OCI-LY3 (cell line): ENCODE data around the gene TMCC2.

ENCODE experiments used
- H2AFZ ChIP-seq: fragments of 200-600, 300-600 bp; shearing (Covaris generic); 2 replicates; pipeline ENCODE4 v1.6.0; 2014; ENCODE audit warnings: antibody characterized with exemption, low read depth, low read length
- H3K27ac ChIP-seq: fragments of 200-600, 300-600 bp; sonication (generic); 2 replicates; pipeline ENCODE4 v1.5.1; 2014; ENCODE audit warnings: mild to moderate bottlenecking, low read length, moderate library complexity, mixed read lengths
- H3K27me3 ChIP-seq: fragments of 200-600, 300-600 bp; sonication (generic); 2 replicates; pipeline ENCODE4 v1.6.1; 2014; ENCODE audit warnings: low read depth, low read length, mixed read lengths
- H3K36me3 ChIP-seq: fragments of 200-600, 300-600 bp; sonication (generic); replicated peaks from 2 replicates; pipeline ENCODE3; 2014; ENCODE audit warnings: low read depth, low read length, mixed read lengths
- H3K4me1 ChIP-seq: fragments of 300-600, 200-600 bp; sonication (generic); 2 replicates; pipeline ENCODE4 v1.6.1; 2014; ENCODE audit warnings: low read length, mixed read lengths
- H3K4me2 ChIP-seq: fragments of 200-600, 300-600 bp; sonication (generic); 2 replicates; pipeline ENCODE4 v1.6.1; 2014; ENCODE audit warnings: low read length, mixed read lengths
- H3K4me3 ChIP-seq: fragments of 300-600, 200-600 bp; sonication (generic); 2 replicates; pipeline ENCODE4 v1.5.1; 2014; ENCODE audit warnings: antibody characterized with exemption, mild to moderate bottlenecking, low read length, moderate library complexity
- H3K79me2 ChIP-seq: fragments of 300-600, 200-600 bp; shearing (Covaris generic); 2 replicates; pipeline ENCODE4 v1.6.1; 2014; ENCODE audit warnings: mild to moderate bottlenecking, low read length, mixed read lengths
- H3K9ac ChIP-seq: fragments of 300-600, 200-600 bp; shearing (Covaris generic); 2 replicates; pipeline ENCODE4 v1.6.0; 2014; ENCODE audit warnings: mild to moderate bottlenecking, low read length, moderate library complexity
- H3K9me3 ChIP-seq: fragments of 200-600, 300-600 bp; shearing (Covaris generic); 2 replicates; pipeline ENCODE4 v1.6.1; 2014; ENCODE audit warnings: low read length, mixed read lengths; ENCODE audit not compliant: insufficient read depth
- H4K20me1 ChIP-seq: fragments of 200-600, 300-600 bp; sonication (generic); 2 replicates; pipeline ENCODE4 v1.6.1; 2016; ENCODE audit warnings: low read length, mixed read lengths; ENCODE audit not compliant: insufficient read depth
- EZH2phosphoT487 ChIP-seq: fragments of 200-600 bp; shearing (Covaris generic); IDR thresholded peaks from 2 replicates; pipeline ENCODE4 v1.6.1; 2018; ENCODE audit warnings: antibody characterized with exemption, mixed run types, low read depth
- TF ChIP-seq, protein P1 (sequence below): fragments of 200-600, 300-600 bp; sonication (generic); IDR thresholded peaks from 2 replicates; pipeline ENCODE4 v1.5.1; 2014; ENCODE audit warnings: antibody characterized with exemption, low read length, low read depth

TMCC2 gene

DNA sequence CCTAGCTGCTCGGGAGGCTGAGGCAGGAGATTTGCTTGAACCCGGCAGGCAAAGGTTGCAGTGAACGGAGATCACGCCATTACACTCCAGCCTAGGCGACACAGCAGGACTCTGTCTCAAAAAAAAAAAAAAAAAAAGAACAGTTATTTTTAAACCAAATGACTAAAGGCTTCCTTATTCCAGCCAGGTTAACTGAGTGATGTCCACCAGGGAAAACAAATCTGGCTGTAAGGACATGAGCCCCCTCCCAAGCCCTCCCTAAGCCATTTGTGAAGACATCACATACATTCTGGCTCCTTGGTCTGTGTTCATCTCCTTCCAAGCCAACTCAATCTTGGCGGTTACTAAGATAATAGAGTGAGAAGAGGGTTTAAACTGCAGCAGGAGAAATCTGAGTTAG lies 8.2 kb downstream of the TMCC2 start:
- Histone ChIP-seq H3K4me2 (no peak overlapping the region), H3K9ac (no peak overlapping the region), H3K4me3 (no peak overlapping the region), H4K20me1 (no peaks in the 10 kb centered on the region), H3K27me3 (peaks cover 34% of the 10 kb centered on the region), H3K9me3 (no peaks in the 10 kb centered on the region), H3K27ac (no peak overlapping the region), H3K79me2 (no peaks in the 10 kb centered on the region), H3K36me3 (no peaks in the 10 kb centered on the region), H2AFZ (no peak overlapping the region), H3K4me1 (peaks cover 16% of the 10 kb centered on the region)
- TF ChIP-seq, protein P1, sequence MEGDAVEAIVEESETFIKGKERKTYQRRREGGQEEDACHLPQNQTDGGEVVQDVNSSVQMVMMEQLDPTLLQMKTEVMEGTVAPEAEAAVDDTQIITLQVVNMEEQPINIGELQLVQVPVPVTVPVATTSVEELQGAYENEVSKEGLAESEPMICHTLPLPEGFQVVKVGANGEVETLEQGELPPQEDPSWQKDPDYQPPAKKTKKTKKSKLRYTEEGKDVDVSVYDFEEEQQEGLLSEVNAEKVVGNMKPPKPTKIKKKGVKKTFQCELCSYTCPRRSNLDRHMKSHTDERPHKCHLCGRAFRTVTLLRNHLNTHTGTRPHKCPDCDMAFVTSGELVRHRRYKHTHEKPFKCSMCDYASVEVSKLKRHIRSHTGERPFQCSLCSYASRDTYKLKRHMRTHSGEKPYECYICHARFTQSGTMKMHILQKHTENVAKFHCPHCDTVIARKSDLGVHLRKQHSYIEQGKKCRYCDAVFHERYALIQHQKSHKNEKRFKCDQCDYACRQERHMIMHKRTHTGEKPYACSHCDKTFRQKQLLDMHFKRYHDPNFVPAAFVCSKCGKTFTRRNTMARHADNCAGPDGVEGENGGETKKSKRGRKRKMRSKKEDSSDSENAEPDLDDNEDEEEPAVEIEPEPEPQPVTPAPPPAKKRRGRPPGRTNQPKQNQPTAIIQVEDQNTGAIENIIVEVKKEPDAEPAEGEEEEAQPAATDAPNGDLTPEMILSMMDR = no peak
- no peak for TF ChIP-seq EZH2phosphoT487

DNA sequence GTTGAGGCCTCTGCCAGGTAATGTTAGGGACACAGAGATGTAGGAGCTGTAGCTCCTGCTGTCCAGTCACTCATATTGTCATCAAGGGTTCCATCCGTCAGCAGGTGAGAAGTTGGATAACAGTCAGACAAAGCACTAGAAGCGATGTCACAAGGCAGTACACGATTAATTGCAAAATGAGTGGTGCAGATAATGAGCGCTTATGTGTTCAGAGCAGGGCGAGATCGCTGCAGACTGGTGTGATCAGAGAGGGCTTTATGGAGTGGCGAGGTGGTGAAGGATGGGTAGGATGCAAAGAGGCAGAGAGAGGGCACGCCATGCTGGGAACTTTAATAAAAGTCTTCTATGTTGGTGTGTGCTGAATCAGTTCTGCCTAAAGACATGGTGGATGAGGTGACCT lies 8.8 kb downstream of the TMCC2 start:
- no peaks in the 10 kb centered on the region for H3K36me3 ChIP-seq
- H3K27ac ChIP-seq = no peak overlapping the region
- no peak overlapping the region for H3K4me2 ChIP-seq
- no peaks in the 10 kb centered on the region for H3K9me3 ChIP-seq
- TF ChIP-seq, protein P1 = no peak
- no peak for TF ChIP-seq EZH2phosphoT487
- H3K27me3 ChIP-seq = peaks cover 34% of the 10 kb centered on the region
- no peak overlapping the region for H2AFZ ChIP-seq
- peaks cover 15% of the 10 kb centered on the region for H3K4me1 ChIP-seq
- no peaks in the 10 kb centered on the region for H4K20me1 ChIP-seq
- no peak overlapping the region for H3K4me3 ChIP-seq
- H3K9ac ChIP-seq = no peak overlapping the region
- H3K79me2 ChIP-seq = no peaks in the 10 kb centered on the region

DNA sequence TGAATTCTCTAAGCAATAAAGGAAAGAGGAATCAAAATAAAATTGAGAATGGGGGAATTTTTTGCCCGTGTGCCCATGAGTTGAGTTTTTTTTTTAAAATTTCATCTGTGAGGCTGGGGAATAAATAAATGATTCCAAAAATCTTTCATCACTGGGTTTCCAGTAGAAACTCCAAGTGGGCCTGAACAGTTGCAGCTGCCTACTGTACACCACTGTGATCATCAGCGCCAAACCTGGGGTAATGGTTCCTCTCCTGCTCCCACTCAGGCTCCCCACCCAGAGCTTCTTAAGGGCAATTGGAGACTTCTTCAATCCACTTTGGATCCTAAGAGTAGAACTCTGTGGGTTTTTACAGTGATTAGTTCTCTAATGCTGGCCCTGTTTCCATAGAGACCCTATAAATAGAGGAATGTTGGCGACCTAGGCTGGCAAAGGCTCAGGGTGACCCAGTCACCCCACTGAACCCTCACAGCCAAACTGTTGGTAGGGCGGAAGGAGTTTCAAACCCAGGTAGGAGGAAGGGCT lies 9.3 kb downstream of the TMCC2 start:
- no peak overlapping the region for H2AFZ ChIP-seq
- no peaks in the 10 kb centered on the region for H3K79me2 ChIP-seq
- peaks cover 13% of the 10 kb centered on the region for H3K4me1 ChIP-seq
- H3K36me3 ChIP-seq = no peaks in the 10 kb centered on the region
- no peak overlapping the region for H3K4me3 ChIP-seq
- H3K9me3 ChIP-seq = no peaks in the 10 kb centered on the region
- H3K4me2 ChIP-seq = no peak overlapping the region
- H3K27ac ChIP-seq = no peak overlapping the region
- no peaks in the 10 kb centered on the region for H4K20me1 ChIP-seq
- no peak for TF ChIP-seq EZH2phosphoT487
- TF ChIP-seq, protein P1 = no peak
- peaks cover 34% of the 10 kb centered on the region for H3K27me3 ChIP-seq
- no peak overlapping the region for H3K9ac ChIP-seq

DNA sequence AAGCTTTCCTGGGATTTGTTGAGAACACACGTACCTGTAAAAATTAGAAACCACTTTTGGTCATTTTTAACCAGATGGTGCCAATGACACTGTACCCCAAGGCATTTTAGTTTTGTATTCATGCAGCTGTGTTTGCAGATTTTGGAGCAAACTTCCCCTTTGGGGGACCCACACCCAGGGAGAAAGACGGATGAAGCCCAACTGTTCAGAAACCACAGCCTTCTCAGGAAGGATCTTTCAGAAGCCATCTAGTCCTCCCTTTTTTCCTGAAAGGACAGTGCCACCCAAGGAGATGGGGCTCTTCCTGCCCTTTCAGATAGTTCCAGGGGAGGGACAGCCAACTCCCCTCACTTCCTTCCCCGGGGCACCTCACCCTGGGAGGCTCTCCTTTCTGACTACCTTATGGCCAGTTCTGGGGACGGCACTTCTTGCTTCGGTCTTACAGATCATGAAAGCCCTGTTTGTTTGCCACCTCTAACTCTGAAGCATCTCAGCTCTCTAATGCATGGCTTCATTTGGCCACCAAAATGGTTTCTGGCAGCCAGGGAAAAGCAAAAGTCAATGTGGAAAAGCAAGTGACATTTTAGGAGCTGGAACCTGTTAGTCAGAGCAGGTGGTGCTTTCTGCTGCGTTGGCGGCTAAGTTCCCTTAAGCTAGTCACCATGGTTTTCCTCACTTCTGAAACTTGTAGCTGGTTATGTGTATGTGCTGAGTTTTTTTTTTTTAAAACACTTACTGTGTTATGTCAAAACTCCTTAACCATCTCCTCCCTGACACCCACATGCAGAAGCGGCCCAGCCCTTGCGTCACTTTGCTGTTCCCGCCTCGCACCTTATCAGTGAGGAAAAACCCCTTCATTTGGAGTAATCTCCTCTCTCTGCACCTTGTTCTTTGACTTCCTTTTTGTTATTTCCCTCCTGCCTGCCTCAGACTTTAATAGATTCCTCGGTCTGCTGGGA lies 10.1 kb downstream of the TMCC2 start:
- Histone ChIP-seq H3K79me2 (no peaks in the 10 kb centered on the region), H3K36me3 (no peaks in the 10 kb centered on the region), H3K9ac (no peak overlapping the region), H3K4me3 (no peak overlapping the region), H3K27me3 (peaks cover 38% of the 10 kb centered on the region), H3K4me1 (peaks cover 9% of the 10 kb centered on the region), H3K9me3 (no peaks in the 10 kb centered on the region), H4K20me1 (no peaks in the 10 kb centered on the region), H3K27ac (no peak overlapping the region), H3K4me2 (no peak overlapping the region), H2AFZ (no peak overlapping the region)
- TF ChIP-seq EZH2phosphoT487 = no peak
- TF ChIP-seq, protein P1 = no peak
